ENCODE results near the gene LRTM2.

- TF ChIP-seq CTCF (IDR thresholded peaks at IDR 0.05) (no peak), POLR2A (IDR thresholded peaks at IDR 0.05) (no peak)
Measured at GRCh38 chr12:1884651-1885050, 64.3 kb downstream of the LRTM2 start.
